ENCODE results near the gene UGT1A6. TPM values are rescaled to one million over a fixed set of nuclear protein-coding genes. Genes with fewer than 3 reads are reported as not detected.
"Not testable (repeated sequence)": the region's sequence is repeated elsewhere in the genome, so short reads cannot be mapped to it uniquely, and the experiment has no call there.

The UGT1A6 gene
- 1 to 10 TPM; 3.6 to 6.2 (median 4.5) TPM for polyA plus RNA-seq (ENCODE audit: insufficient read length in 3 of 3)

DNA sequence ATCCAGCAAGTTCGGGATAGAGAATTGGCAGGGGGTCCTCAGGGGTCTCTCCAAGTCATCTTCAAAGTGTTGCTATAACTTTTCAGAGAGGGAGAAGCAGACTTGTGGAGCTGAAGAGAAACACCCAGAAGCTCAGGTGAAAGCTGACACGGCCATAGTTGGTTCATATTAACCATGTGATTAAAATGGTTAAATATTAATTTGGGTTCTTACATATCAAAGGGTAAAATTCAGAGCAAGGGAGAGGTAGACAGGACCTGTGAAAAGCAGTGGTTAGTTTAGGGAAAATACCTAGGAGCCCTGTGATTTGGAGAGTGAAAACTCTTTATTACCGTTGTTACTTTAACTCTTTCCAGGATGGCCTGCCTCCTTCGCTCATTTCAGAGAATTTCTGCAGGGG is at the start of gene UGT1A6:
TSS of gene UGT1A6 (plus strand) at position 243 of the 400 bp plus-strand sequence. CDS start at position 358, 115 bp downstream.
- no peak for DNase-seq (ENCODE audit: low read depth in 3 of 3, low spot score in 2 of 3)

DNA sequence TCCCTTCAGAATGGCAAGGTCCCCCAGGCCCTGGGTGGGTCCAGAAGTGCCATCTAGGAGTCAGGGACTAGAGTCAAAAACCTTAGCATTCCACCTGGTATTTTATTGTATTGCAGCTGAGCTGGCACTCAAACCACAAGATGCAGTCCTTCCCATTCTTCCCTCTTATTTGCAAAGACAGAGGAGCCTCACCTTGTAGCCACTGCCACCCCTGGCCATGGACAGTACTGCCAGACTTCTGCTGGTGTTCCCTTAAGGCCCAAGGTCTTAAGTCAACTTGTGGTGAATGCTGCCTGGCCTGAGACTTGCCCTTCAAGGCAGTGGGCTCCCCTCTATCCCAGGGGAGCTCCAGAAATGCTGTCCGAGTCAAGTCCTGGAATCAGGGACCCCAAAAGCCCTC is 49.6 kb upstream of the UGT1A6 start:
- DNase-seq (ENCODE audit: low read depth in 3 of 3, low spot score in 2 of 3), result no peak

DNA sequence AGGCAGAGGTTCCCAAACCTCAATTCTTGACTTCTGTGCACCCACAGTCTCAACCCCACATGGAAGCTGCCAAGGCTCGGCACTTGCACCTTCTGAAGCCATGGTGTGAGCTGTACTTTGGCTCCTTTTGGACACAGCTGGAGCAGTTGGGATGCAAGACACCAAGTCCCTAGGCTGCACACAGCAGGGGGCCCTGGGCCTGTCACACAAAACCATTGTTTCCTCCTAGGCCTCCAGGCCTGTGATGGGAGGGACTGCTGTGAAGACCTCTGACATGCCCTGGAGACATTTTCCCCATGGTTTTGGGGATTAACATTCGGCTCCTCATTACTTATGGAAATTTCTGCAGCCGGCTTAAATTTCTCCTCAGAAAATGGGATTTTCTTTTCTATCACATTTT is 46.7 kb upstream of the UGT1A6 start:
- not testable (repeated sequence) for DNase-seq (ENCODE audit: low read depth in 3 of 3, low spot score in 2 of 3)

DNA sequence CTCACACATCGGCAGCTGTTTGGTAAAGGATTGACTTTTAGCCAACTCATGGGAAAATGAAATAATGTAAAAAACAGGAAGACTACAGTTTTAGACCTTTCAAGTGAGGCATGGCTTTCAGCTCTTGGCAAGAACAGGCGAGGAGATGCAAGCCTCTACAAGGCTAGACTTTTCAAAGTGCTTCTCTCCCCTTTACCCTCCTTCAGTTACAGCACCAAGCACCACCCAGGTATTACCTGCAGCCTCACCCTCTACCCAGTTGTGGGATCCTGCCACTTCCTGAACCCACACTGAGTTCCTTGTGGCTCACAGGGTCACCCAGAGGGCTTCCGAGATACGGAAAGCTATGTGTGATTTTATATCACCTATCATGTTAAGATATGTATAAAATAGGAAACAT is 41.7 kb upstream of the UGT1A6 start:
- no peak for DNase-seq (ENCODE audit: low read depth in 3 of 3, low spot score in 2 of 3)

GRCh38 chr2:233651430-233651829 is 41.3 kb upstream of the UGT1A6 start:
- no peak for DNase-seq (ENCODE audit: low read depth in 3 of 3, low spot score in 2 of 3)

- DNase-seq (ENCODE audit: low read depth in 3 of 3, low spot score in 2 of 3), result no peak
Measured at GRCh38 chr2:233654501-233654900, 38.2 kb upstream of the UGT1A6 start.

DNA sequence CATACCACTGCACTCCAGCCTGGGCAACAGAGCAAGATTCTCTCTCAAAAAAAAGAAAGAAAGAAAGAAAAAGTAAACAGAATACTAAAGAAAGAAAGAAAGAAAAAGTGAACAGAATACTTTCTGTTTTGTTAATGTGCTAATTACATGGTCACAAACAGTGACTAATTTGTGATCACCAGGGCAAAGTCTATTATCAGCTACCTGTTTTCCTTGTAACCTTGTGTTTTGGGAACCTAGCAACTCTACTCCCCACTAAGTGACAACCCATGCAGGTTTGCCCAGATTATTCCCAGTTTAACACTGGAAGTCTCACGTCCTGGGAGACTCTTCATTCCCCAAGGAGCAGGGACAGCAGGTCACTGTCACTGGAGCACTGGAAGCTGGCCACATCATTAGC is 37.6 kb upstream of the UGT1A6 start:
- DNase-seq (ENCODE audit: low read depth in 3 of 3, low spot score in 2 of 3), result no peak

DNA sequence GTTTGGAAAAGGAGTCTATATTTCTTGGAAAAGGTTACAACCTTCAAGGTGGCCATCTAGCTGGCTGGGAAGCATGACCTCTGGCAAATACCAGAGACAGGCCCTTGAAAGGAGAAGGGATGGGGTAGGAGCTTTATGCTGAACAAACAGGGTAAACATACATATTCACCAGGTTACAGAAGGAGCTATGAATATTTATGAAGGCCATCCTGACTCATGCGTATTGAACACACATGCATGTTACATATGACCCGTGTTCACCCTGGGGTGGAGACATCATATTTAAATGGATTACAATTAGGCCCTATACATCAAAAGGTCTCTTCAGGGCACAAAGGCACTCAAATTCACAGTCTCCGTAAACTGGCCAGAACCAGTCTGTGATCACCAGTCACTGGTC is 36.7 kb upstream of the UGT1A6 start:
- DNase-seq (ENCODE audit: low read depth in 3 of 3, low spot score in 2 of 3), result not testable (repeated sequence)

DNA sequence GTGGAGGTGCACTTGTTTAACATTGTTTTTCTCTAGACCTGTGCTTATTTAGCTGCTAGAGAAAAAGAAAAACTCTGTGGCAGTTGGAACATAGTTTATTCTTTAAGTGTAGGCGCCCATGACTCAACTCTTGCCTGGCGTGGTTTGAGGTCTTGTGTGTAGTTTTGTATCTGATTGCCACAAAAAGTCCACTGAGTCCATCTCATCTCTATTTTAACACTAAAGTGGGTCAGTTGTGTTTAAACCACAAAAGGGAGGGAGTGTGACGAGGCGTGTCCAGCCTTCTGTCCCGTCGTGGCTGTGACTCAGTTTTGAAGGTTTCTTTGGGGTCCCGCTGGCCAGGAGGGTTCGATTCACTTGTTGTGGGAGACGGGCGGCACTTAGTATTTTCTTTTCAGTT is 36.2 kb upstream of the UGT1A6 start:
- no peak for DNase-seq (ENCODE audit: low read depth in 3 of 3, low spot score in 2 of 3)

DNA sequence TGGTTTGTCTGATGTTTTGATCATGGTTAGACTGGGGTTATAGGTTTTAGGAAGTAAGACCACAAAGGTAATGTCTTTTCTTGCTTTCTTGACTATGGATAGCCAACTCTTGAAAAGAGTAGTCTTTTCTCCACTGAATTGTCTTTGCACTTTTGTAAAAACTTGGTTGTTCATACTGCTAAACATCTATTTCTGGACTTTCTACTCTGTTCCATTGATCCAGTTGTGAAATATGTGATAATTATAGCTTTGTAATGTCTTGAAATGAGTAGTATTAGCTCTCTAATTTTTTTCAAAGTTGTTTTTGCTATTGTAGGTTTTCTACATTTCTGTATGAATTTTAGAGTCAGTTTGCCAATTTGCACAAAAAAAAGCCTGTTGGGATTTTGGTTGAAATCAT is 34.1 kb upstream of the UGT1A6 start:
- no peak for DNase-seq (ENCODE audit: low read depth in 3 of 3, low spot score in 2 of 3)

- DNase-seq (ENCODE audit: low read depth in 3 of 3, low spot score in 2 of 3), result no peak
Measured at GRCh38 chr2:233663911-233664310, 28.8 kb upstream of the UGT1A6 start.

DNA sequence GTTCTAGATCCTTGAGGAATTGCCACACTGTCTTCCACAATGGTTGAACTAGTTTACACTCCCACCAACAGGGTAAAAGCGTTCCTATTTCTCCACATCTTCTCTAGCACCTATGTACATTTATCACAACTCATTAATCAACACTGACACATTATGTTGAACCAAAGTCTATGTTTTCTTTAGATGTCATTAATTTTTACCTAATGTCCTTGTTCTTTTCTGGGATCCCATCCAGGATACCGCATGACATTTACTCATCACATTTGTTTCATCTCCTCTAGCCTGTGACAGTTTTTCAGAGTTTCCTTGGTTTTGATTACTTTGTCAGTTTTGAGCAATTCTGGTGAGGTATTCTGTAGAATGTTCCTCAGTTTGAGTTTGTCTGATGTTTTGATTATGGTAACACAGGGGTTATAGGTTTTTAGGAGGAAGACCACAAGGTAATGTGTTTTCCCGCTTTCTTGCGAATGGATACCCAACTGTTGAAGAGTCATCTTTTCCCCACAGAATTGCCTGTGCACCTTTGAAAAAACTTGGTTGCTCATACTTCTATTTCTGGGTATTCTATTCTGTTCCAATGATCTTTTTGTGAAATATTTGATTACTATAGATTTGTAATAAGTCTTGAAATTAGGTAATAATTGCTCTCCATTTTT is 24.0 kb upstream of the UGT1A6 start:
- no peak for DNase-seq (ENCODE audit: low read depth in 3 of 3, low spot score in 2 of 3)

GRCh38 chr2:233671290-233672161 is 21.2 kb upstream of the UGT1A6 start, which contains the start of gene UGT1A9:
TSS of gene UGT1A9 (plus strand) at chr2:233671898. CDS start at chr2:233671935, 37 bp downstream.
- DNase-seq (ENCODE audit: low read depth in 3 of 3, low spot score in 2 of 3), result no peak

DNA sequence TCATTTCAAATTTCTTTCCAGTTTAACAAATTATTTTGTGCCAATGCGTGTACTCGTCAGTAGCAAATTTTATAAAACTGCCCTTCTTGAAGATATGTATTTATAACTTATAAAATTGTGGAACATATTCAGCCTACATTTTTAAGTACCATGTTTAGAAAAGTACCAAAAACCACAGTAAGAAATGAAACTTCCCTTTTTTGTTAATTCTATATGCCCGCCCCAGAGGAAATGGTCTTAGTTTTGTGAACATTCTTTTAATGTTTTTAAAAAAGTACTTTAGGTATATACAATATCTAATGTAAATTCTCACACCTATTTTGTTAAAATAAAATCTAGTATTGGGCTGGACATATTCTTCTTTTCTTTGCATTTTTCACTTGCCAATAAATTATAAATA is 19.8 kb upstream of the UGT1A6 start:
- no peak for DNase-seq (ENCODE audit: low read depth in 3 of 3, low spot score in 2 of 3)

GRCh38 chr2:233673896-233674295 is 18.8 kb upstream of the UGT1A6 start:
- DNase-seq (ENCODE audit: low read depth in 3 of 3, low spot score in 2 of 3), result no peak

DNA sequence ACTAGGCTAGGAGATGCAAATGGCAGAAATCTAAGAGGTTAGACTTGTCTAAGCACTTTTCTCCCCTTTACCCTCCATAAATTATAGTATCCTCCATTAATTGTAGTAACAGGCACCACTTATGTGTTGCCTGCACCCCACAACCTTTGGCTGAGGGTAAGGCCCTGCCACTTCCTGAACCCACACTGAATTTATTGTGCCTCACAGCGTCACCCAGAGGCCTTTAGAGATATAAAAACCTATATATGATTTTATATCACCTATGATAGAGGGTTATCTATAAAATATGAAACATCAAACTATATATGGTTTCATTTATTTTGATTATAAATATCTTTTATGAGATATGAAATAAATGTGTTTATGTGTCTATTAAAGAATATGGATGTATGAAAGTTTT is 18.4 kb upstream of the UGT1A6 start:
- no peak for DNase-seq (ENCODE audit: low read depth in 3 of 3, low spot score in 2 of 3)

DNA sequence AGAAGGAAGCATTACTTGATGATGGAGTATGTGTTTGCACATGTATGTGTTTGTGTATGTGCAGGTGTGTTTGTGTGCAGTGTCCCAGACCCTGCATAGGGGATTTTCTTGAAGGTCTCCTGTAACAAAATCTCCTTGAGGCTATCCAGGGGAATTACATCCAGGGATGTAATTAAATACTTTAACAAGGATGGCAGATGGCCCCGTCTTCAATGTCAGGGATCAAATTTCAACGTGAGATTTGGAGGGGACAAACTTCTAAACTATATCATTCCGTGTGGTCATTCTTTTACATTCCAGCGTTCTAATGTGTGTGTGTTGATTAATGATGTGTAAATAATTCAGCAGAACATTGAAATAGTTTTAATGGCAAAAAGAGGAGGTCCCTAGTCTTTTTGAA is 17.7 kb upstream of the UGT1A6 start:
- DNase-seq (ENCODE audit: low read depth in 3 of 3, low spot score in 2 of 3), result no peak

DNA sequence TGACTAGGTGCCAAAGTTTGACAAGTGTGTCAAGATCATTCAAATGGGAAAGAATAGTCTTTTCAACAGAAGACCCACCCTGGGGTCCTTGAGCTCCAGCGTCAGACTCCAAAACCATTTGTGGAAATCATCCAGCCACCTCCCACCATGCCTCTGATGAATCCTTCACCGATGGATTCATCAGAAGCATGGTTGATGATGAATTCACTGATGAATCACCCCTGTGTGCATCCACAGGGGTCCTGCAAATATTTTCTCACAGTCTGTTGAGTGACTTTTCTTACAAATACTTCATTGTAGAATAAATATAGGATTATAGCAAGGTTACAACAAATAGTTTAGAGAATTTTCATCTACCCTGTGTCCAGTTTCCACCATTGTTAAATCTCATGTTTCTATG is 16.6 kb upstream of the UGT1A6 start:
- DNase-seq (ENCODE audit: low read depth in 3 of 3, low spot score in 2 of 3), result no peak

DNA sequence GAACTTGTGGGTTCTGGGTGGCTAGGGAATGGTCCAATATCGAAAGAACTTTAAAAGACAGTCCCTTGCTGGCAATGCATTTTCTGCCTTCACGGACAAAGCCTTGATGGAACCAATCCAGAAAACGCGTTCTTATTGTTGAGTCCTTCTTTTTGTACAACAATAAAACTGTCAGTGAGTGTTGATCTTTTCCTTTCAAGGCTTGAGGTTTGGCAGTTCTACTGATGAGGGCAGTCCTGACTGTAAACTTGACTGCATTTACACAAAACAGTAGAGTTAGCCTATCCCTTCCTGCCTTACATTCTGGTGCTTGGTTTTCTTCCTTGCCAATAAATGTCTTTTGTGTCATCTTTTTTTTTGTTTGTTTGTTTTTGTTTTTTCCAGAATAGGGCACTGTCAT is 13.5 kb upstream of the UGT1A6 start:
- no peak for DNase-seq (ENCODE audit: low read depth in 3 of 3, low spot score in 2 of 3)

DNA sequence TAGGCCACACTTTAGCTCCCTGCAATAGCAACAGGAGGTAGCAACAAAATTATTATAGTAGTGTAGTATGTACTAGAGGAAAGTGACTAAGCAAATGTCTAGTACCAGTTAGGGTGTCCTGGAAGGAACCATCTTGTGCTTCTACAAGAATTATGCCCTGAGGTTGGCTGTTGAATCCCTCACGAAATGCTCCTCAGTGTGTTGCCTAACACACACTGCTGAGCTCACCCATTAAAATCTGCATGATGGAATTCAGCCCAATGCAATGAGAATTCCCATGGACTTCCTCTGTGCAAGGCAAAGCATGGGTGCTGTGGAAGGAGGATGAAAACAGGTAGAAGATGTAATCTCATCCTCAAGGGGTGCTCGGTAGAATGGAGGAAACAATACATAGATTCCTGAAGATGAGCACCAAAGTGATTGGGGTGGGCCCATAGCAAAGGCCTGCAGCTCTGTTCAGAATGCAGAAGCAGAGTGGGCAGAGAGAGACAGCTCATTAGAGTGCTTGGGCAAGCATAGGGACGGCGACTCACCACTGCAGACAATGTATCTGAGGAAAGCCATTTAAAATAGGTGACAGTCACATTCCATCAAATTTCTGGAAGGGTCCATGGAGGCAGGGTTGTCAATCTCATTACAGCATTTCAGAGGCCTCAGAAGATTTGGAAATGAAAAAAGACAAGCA is 12.2 kb upstream of the UGT1A6 start:
- DNase-seq (ENCODE audit: low read depth in 3 of 3, low spot score in 2 of 3), result no peak

- no peak for DNase-seq (ENCODE audit: low read depth in 3 of 3, low spot score in 2 of 3)
Measured at GRCh38 chr2:233681521-233682099, 11.1 kb upstream of the UGT1A6 start, which contains the start of gene UGT1A7. TSS of gene UGT1A7 (plus strand) at chr2:233681901. CDS start at chr2:233681938, 37 bp downstream.
